ENCODE results near the gene SPAG16.

DNA sequence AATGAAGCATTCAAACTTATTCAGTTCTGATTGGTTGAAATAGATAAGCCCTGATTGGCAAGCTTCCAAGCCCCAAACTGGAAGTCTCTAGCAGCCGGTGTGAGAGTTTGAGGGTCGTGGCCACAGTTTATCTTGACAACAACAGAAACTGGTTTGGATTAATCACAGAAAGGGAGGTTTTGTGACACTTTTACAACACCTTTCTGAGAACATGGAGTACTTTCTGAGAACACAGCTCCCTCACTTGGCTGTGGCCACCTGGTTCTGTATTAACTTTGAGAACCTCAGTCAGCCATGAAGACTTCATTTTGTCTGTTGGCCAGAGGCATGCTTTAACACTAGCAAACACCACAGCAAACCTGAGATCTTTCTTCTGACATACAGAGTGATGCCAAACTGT is 845.9 kb downstream of the SPAG16 start:
- TF ChIP-seq, protein P1, sequence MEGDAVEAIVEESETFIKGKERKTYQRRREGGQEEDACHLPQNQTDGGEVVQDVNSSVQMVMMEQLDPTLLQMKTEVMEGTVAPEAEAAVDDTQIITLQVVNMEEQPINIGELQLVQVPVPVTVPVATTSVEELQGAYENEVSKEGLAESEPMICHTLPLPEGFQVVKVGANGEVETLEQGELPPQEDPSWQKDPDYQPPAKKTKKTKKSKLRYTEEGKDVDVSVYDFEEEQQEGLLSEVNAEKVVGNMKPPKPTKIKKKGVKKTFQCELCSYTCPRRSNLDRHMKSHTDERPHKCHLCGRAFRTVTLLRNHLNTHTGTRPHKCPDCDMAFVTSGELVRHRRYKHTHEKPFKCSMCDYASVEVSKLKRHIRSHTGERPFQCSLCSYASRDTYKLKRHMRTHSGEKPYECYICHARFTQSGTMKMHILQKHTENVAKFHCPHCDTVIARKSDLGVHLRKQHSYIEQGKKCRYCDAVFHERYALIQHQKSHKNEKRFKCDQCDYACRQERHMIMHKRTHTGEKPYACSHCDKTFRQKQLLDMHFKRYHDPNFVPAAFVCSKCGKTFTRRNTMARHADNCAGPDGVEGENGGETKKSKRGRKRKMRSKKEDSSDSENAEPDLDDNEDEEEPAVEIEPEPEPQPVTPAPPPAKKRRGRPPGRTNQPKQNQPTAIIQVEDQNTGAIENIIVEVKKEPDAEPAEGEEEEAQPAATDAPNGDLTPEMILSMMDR (conservative IDR thresholded peaks at IDR 0.05; ENCODE audit: low read depth, low read length) = no peak
- no peak for TF ChIP-seq EZH2 (IDR thresholded peaks at IDR 0.05; ENCODE audit: low read length, unreplicated experiment)
